ENCODE results near the gene YJEFN3.
A peak's percentile ranks its signal among the peaks of the same experiment; 100 is the strongest.

Gene YJEFN3

GRCh38 chr19:19540064-19540714 lies 11.5 kb downstream of the YJEFN3 start:
- DNase-seq: peak; percentile 64

GRCh38 chr19:19540715-19541515 lies 12.2 kb downstream of the YJEFN3 start:
- peak; percentile 76 for DNase-seq

GRCh38 chr19:19541616-19542015 lies 12.9 kb downstream of the YJEFN3 start:
- DNase-seq: no peak

GRCh38 chr19:19542507-19542906 lies 13.8 kb downstream of the YJEFN3 start:
- DNase-seq: no peak

GRCh38 chr19:19543101-19543500 lies 14.4 kb downstream of the YJEFN3 start:
- no peak for DNase-seq

- DNase-seq: no peak
Observed at GRCh38 chr19:19543640-19544039, 14.9 kb downstream of the YJEFN3 start.

- DNase-seq: no peak
Observed at GRCh38 chr19:19544257-19544953, 15.7 kb downstream of the YJEFN3 start.

GRCh38 chr19:19544954-19545591 lies 16.4 kb downstream of the YJEFN3 start:
- no peak for DNase-seq

GRCh38 chr19:19545707-19546106 lies 17.0 kb downstream of the YJEFN3 start:
- no peak for DNase-seq

GRCh38 chr19:19546751-19547162 lies 18.0 kb downstream of the YJEFN3 start:
- no peak for DNase-seq

GRCh38 chr19:19547674-19548336 lies 19.1 kb downstream of the YJEFN3 start:
- DNase-seq: no peak

- no peak for DNase-seq
Observed at GRCh38 chr19:19548915-19549759, 20.4 kb downstream of the YJEFN3 start.

GRCh38 chr19:19549804-19550464 lies 21.2 kb downstream of the YJEFN3 start:
- no peak for DNase-seq

GRCh38 chr19:19550485-19550929 lies 21.8 kb downstream of the YJEFN3 start:
- no peak for DNase-seq

- no peak for DNase-seq
Observed at GRCh38 chr19:19550972-19551852, 22.5 kb downstream of the YJEFN3 start.

GRCh38 chr19:19551853-19552192 lies 23.1 kb downstream of the YJEFN3 start:
- no peak for DNase-seq

GRCh38 chr19:19552798-19553197 lies 24.1 kb downstream of the YJEFN3 start:
- DNase-seq: peak; percentile 44

- DNase-seq: no peak
Observed at GRCh38 chr19:19553670-19554069, 25.0 kb downstream of the YJEFN3 start.

GRCh38 chr19:19554074-19555023 lies 25.6 kb downstream of the YJEFN3 start:
- DNase-seq: peak; percentile 69

Measured in activated naive CD4-positive, alpha-beta T cell treated with Interleukin-2 at 50 U/mL for 16 hours (primary cell).